ENCODE results near the gene FUS.

Gene FUS

GRCh38 chr16:31179219-31179746 lies 656 bp upstream of the FUS start:
- TF ChIP-seq ISL1 (CRISPR knock-in tag; IDR thresholded peaks at IDR 0.05) (no peak), ZNF8 (CRISPR knock-in tag; IDR thresholded peaks at IDR 0.05) (no peak), PATZ1 (CRISPR knock-in tag; IDR thresholded peaks at IDR 0.05; ENCODE audit: borderline replicate concordance) (peak; percentile 16; the same call in 1 of the 2 replicates), PPARA (CRISPR knock-in tag; IDR thresholded peaks at IDR 0.05; ENCODE audit: borderline replicate concordance) (no peak), CSRNP3 (CRISPR knock-in tag; IDR thresholded peaks at IDR 0.05) (no peak), TOX (CRISPR knock-in tag; IDR thresholded peaks at IDR 0.05; ENCODE audit: borderline replicate concordance) (no peak), BACH2 (CRISPR knock-in tag; IDR thresholded peaks at IDR 0.05; ENCODE audit: borderline replicate concordance) (no peak)
- ATAC-seq = peak; percentile 2

GRCh38 chr16:31181102-31181830 lies 1.3 kb downstream of the FUS start:
- TF ChIP-seq ZNF70 (CRISPR knock-in tag; IDR thresholded peaks at IDR 0.05) (no peak), RARB (CRISPR knock-in tag; IDR thresholded peaks at IDR 0.05) (no peak), ZC3H10 (CRISPR knock-in tag; IDR thresholded peaks at IDR 0.05) (no peak), ZFP3 (CRISPR knock-in tag; IDR thresholded peaks at IDR 0.05) (no peak), CSDC2 (CRISPR knock-in tag; IDR thresholded peaks at IDR 0.05) (no peak), ESRRG (CRISPR knock-in tag; IDR thresholded peaks at IDR 0.05) (no peak), CSRNP3 (CRISPR knock-in tag; IDR thresholded peaks at IDR 0.05) (no peak), ZNF8 (CRISPR knock-in tag; IDR thresholded peaks at IDR 0.05) (no peak), OSR1 (CRISPR knock-in tag; IDR thresholded peaks at IDR 0.05) (no peak), PATZ1 (CRISPR knock-in tag; IDR thresholded peaks at IDR 0.05; ENCODE audit: borderline replicate concordance) (no peak), ISL1 (CRISPR knock-in tag; IDR thresholded peaks at IDR 0.05) (no peak), PPARA (CRISPR knock-in tag; IDR thresholded peaks at IDR 0.05; ENCODE audit: borderline replicate concordance) (no peak), ZFP30 (CRISPR knock-in tag; IDR thresholded peaks at IDR 0.05) (no peak), CREB5 (CRISPR knock-in tag; IDR thresholded peaks at IDR 0.05; ENCODE audit: low read depth) (no peak), SNAI2 (CRISPR knock-in tag; IDR thresholded peaks at IDR 0.05) (no peak), POU6F1 (CRISPR knock-in tag; IDR thresholded peaks at IDR 0.05; ENCODE audit: borderline replicate concordance, low read depth) (no peak), BACH2 (CRISPR knock-in tag; IDR thresholded peaks at IDR 0.05; ENCODE audit: borderline replicate concordance) (no peak)
- ATAC-seq = peak; percentile 5

- ATAC-seq = no peak
- TF ChIP-seq GLIS3 (CRISPR knock-in tag; IDR thresholded peaks at IDR 0.05) (no peak), RARB (CRISPR knock-in tag; IDR thresholded peaks at IDR 0.05) (no peak), ZNF70 (CRISPR knock-in tag; IDR thresholded peaks at IDR 0.05) (no peak), PATZ1 (CRISPR knock-in tag; IDR thresholded peaks at IDR 0.05; ENCODE audit: borderline replicate concordance) (no peak), SNAI2 (CRISPR knock-in tag; IDR thresholded peaks at IDR 0.05) (no peak), POU6F1 (CRISPR knock-in tag; IDR thresholded peaks at IDR 0.05; ENCODE audit: borderline replicate concordance, low read depth) (no peak), CSDC2 (CRISPR knock-in tag; IDR thresholded peaks at IDR 0.05) (no peak), ZNF565 (CRISPR knock-in tag; conservative IDR thresholded peaks at IDR 0.05; ENCODE audit: low read depth) (no peak), OSR1 (CRISPR knock-in tag; IDR thresholded peaks at IDR 0.05) (no peak), CSRNP3 (CRISPR knock-in tag; IDR thresholded peaks at IDR 0.05) (no peak), ZFP30 (CRISPR knock-in tag; IDR thresholded peaks at IDR 0.05) (no peak), ZNF8 (CRISPR knock-in tag; IDR thresholded peaks at IDR 0.05) (no peak)
Observed at GRCh38 chr16:31182391-31182790, 2.5 kb downstream of the FUS start.
